ENCODE measurements around the gene SLC9A3. TPM values are rescaled to one million over a fixed set of nuclear protein-coding genes. Genes with fewer than 3 reads are reported as not detected.

SLC9A3 gene
- total RNA-seq, 1 donor = 1.8 TPM

GRCh38 chr5:444226-444625 is 80.0 kb downstream of the SLC9A3 start:
- no peaks in the 10 kb centered on the region for H3K9me3 ChIP-seq (ENCODE audit: low read depth, low read length)
- no peaks in the 10 kb centered on the region for H3K27me3 ChIP-seq (ENCODE audit: insufficient read depth, low read length)
- H3K4me3 ChIP-seq (ENCODE audit: low read length) = no peak overlapping the region
- peaks cover 41% of the 10 kb centered on the region for H3K4me1 ChIP-seq (ENCODE audit: insufficient read depth, low read length)

GRCh38 chr5:443239-444151 is 80.8 kb downstream of the SLC9A3 start:
- no peaks in the 10 kb centered on the region for H3K27me3 ChIP-seq (ENCODE audit: insufficient read depth, low read length)
- peak overlapping the region; percentile 83 for H3K4me3 ChIP-seq (ENCODE audit: low read length)
- H3K4me1 ChIP-seq (ENCODE audit: insufficient read depth, low read length) = peaks cover 38% of the 10 kb centered on the region
- no peaks in the 10 kb centered on the region for H3K9me3 ChIP-seq (ENCODE audit: low read depth, low read length)

DNA sequence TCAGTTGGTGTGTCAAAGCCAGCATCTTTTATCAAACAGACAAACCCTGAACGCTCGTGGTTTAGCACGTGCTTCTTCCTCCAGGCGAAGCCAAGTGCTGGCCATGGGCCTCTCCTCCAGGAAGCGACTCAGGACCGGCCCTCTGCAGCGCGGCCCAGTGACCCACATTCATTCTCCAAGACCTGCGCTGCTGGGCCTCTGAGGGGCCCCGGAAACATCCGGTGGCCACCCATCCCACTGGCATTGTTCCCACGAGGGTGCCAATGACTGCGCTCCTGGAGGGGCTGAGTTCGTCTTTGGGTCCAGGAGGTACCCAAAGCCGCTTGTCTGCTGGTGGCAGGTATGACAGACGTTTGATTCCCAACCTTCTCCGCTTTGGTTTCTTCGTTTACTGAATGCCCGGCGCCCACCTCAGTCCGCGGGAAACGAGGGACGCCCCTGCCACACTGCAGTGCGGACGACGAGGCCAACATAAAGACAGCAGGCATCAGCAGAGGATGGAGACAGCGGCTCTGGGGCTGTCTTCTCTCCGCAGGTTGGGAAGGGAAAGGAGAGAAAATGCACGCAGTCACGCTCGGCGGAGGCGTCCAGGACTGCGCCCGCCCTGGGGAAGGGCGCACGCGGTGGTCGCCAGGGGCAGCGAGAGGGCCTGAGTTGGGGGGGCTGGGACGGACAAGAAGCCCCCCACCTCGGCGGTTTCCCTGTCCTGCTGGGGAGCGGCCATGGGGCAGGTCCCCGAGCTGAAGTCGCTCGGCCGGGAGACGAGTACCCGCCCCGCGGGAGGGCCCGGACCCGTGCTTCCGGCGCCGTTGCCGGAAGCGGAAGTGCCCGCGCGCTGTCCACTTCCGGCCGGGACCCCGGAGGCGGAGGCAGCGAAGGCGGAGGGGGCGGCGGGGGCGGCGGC is 81.7 kb downstream of the SLC9A3 start, which contains the start of gene EXOC3:
Gene EXOC3, plus strand, starts transcription at position 842 of the 904 bp plus-strand sequence. CDS start 3,030 bp downstream, outside the sequence.
- Histone ChIP-seq H3K9me3 (ENCODE audit: low read depth, low read length) (no peaks in the 10 kb centered on the region), H3K4me1 (ENCODE audit: insufficient read depth, low read length) (peaks cover 29% of the 10 kb centered on the region), H3K27me3 (ENCODE audit: insufficient read depth, low read length) (no peaks in the 10 kb centered on the region), H3K4me3 (ENCODE audit: low read length) (peak within 1 kb of the TSS; percentile 83)

DNA sequence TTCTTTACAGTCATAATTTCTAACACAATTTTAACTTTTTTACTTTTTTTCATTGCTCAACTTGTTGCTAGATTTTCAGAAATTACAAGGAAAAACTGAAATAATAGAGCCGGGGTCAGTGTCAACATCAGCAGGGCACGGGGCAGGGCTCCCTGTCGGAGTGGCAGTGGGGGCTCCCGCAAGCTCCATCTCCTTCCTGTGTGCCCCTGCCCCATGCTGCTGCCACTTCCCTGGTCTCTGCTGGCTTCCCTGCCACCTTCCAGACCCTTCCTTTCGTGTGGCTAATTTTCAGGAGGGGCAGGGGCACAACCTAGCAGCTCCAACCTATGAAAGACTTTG is 82.3 kb downstream of the SLC9A3 start:
- Histone ChIP-seq H3K9me3 (ENCODE audit: low read depth, low read length) (no peaks in the 10 kb centered on the region), H3K4me3 (ENCODE audit: low read length) (no peak overlapping the region), H3K4me1 (ENCODE audit: insufficient read depth, low read length) (peaks cover 23% of the 10 kb centered on the region), H3K27me3 (ENCODE audit: insufficient read depth, low read length) (no peaks in the 10 kb centered on the region)

DNA sequence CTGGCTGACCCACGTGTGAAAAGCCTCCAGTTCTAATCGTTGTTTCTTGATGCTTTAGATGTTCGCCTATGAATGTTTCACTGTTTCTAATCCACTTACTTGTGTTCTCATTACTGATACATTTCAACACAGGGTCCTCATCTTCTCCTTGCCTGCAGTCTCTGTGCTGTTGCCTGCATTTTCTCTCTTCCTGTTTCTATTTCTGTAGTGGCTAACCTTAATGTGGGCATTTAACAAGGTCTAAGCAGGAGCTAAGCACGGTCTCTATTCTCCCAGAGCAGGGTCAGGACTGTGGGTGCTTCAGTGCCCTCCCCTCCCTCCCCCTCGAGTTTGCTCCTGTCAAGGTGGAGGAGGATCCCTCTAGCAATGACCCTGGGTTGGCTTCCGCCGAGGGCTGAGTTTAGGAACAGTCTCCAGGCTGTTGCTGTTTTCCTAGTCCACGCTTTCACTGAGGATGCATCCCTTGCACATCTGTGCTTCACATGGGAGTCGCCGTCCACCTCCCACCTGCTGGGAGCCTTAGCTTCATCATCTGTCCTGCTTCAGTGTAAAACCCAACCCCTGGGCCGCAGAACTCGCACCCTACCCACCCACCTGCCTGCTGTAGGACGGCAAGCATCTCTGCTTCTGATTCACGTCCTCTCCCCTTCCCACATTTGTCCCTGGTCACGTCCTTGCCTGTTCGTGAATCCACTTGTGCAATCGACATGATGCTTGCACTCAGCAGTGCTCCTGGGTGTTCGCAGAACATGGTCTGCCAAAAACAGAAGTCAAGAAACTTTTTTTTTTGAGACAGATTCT is 83.6 kb downstream of the SLC9A3 start:
- H3K27me3 ChIP-seq (ENCODE audit: insufficient read depth, low read length) = no peaks in the 10 kb centered on the region
- peaks cover 22% of the 10 kb centered on the region for H3K4me1 ChIP-seq (ENCODE audit: insufficient read depth, low read length)
- H3K4me3 ChIP-seq (ENCODE audit: low read length) = no peak overlapping the region
- H3K9me3 ChIP-seq (ENCODE audit: low read depth, low read length) = no peaks in the 10 kb centered on the region

DNA sequence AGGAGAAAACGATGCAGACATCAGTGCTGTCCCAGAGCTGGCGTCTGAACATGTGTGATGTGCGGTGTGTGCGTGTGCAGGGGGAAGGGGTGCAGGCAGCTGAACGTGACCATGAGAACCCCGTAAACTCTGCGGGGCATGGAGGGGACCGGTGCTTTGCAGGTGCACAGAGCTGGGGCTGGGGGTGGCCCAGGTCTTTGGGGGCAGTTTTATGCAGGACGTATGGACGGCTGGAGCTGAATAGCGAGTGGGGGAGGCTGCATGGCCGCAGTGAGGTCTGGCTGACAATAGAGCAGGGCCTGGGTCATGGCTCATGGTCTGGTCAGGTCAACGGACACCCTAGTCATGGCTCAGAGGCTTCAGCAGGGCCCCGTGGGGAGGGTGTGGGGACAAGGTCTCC is 84.6 kb downstream of the SLC9A3 start:
- H3K4me1 ChIP-seq (ENCODE audit: insufficient read depth, low read length) = peaks cover 21% of the 10 kb centered on the region
- no peaks in the 10 kb centered on the region for H3K27me3 ChIP-seq (ENCODE audit: insufficient read depth, low read length)
- H3K9me3 ChIP-seq (ENCODE audit: low read depth, low read length) = no peaks in the 10 kb centered on the region
- no peak overlapping the region for H3K4me3 ChIP-seq (ENCODE audit: low read length)

DNA sequence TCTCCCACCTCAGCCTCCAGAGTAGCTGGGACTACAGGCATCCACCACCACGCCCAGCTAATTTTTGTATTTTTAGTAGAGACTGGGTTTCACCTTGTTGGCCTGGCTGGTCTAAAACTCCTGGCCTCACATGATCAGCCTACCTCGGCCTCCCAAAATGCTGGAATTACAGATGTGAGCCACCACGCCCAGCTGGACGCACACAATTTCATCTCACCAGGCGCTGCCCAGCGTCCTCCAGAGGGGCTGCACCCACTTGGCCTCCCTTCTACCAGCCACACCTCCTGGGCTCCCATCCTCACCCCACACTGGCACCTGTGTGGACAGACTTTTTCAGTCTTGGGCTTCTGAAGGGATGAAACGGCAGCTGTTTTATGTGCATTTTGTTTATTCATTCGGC is 85.1 kb downstream of the SLC9A3 start:
- Histone ChIP-seq H3K4me1 (ENCODE audit: insufficient read depth, low read length) (peaks cover 16% of the 10 kb centered on the region), H3K27me3 (ENCODE audit: insufficient read depth, low read length) (no peaks in the 10 kb centered on the region), H3K4me3 (ENCODE audit: low read length) (no peak overlapping the region), H3K9me3 (ENCODE audit: low read depth, low read length) (no peaks in the 10 kb centered on the region)

DNA sequence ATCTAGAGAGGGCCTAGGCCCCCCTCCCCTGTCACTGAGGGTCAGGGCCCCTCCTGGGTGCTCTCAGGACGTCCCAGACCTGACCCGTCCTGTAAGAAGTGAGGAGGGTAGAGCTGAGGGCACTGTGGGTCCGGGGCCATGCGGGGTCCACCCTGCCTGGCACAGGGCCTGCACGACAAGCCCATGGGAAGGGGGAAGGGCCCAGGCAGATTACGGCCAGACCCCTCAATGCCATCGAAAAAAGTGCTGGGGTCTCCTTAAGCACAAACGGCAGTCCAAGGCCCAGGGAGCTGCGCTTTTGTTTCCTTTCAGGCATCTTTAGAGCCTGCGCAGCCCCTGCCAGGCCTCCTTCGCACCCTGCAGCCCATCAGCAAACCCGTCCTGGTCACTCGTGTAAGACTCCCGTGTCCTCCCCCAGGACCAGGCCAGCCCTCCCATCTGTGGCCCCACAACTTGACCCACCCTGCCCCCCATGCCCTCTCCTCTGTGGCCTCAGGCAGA is 85.7 kb downstream of the SLC9A3 start:
- no peaks in the 10 kb centered on the region for H3K9me3 ChIP-seq (ENCODE audit: low read depth, low read length)
- no peaks in the 10 kb centered on the region for H3K27me3 ChIP-seq (ENCODE audit: insufficient read depth, low read length)
- H3K4me3 ChIP-seq (ENCODE audit: low read length) = no peak overlapping the region
- H3K4me1 ChIP-seq (ENCODE audit: insufficient read depth, low read length) = peaks cover 10% of the 10 kb centered on the region

DNA sequence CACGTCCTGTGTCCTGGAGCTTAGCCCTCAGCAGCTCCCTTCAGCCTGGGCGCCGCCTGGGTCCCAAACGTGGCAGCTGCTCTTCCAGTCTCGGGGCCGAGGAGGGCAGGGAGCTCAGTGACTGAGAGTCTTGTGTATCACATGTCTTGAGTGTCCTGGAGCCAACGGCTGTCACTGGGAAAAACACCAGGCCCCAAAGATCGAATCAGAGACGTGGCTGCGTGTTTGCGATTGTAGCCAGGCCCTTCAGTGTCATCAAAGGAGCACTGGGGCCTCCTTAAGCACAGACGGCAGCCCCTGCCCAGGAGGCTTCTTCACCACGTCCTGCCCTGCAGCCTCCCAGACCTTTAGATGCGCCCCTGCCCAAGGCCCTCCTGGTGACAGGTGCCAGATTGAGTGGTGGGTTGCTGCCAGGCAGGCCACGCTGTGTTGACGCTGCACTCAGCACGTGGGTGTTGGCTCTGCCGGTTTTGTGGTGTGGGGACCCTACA is 86.9 kb downstream of the SLC9A3 start:
- Histone ChIP-seq H3K9me3 (ENCODE audit: low read depth, low read length) (no peaks in the 10 kb centered on the region), H3K4me3 (ENCODE audit: low read length) (no peak overlapping the region), H3K27me3 (ENCODE audit: insufficient read depth, low read length) (no peaks in the 10 kb centered on the region), H3K4me1 (ENCODE audit: insufficient read depth, low read length) (peaks cover 4% of the 10 kb centered on the region)

DNA sequence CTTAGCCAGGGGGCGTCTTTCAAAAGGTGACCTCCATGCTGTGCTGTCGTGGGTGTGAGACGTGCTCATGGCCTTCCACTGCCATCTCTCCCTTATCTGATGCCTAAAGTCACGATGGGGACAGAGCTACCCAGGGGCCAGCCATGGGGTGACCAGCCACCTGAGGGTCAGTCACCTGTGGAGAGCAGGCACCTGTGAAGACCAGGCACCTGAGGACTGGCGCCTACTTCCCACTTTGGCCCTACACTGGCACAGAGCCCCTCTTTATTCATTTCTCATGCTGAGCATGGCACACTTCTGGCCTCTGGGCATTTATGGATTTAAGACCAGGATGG is 87.6 kb downstream of the SLC9A3 start:
- H3K9me3 ChIP-seq (ENCODE audit: low read depth, low read length) = no peaks in the 10 kb centered on the region
- H3K4me3 ChIP-seq (ENCODE audit: low read length) = no peak overlapping the region

GRCh38 chr5:435961-436640 is 88.1 kb downstream of the SLC9A3 start:
- no peaks in the 10 kb centered on the region for H3K27me3 ChIP-seq (ENCODE audit: insufficient read depth, low read length)

More for the DNA sequence above, 87.6 kb downstream of the SLC9A3 start:
- no peaks in the 10 kb centered on the region for H3K4me1 ChIP-seq (ENCODE audit: insufficient read depth, low read length)
- no peaks in the 10 kb centered on the region for H3K27me3 ChIP-seq (ENCODE audit: insufficient read depth, low read length)

DNA sequence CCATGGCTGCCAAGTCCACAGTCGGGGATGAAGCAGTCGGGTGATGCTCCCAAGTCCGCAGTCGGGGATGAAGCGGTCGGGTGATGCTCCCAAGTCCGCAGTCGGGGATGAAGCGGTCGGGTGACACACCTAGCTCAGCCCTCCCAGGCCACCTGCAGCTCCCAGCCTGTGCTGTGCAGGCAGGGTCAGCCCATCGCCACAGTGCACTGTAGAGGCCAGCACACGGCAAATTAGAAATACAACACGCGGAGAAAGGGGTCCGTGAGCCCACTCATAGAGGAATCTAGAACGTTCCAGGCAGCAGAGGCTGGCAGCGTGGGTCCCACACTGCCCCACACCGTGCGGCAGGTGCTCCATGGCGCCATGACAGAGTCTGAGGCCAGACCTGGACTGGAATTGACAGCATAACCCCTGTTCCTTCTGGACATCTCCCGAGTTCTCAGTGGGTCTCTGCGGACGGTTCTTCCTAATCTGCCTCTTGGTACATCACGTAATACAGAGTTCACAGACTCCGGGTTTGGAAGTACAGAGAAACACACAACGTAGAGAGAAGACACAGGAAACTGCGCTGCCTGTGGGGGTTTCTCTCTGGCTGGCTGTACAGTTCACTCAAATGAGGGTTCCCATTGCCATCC is 89.0 kb downstream of the SLC9A3 start:
- Histone ChIP-seq H3K9me3 (ENCODE audit: low read depth, low read length) (no peaks in the 10 kb centered on the region), H3K27me3 (ENCODE audit: insufficient read depth, low read length) (no peaks in the 10 kb centered on the region), H3K4me3 (ENCODE audit: low read length) (no peak overlapping the region), H3K4me1 (ENCODE audit: insufficient read depth, low read length) (no peaks in the 10 kb centered on the region)

More at GRCh38 chr5:435961-436640, 88.1 kb downstream of the SLC9A3 start:
- Histone ChIP-seq H3K4me1 (ENCODE audit: insufficient read depth, low read length) (no peaks in the 10 kb centered on the region), H3K9me3 (ENCODE audit: low read depth, low read length) (no peaks in the 10 kb centered on the region), H3K4me3 (ENCODE audit: low read length) (no peak overlapping the region)

DNA sequence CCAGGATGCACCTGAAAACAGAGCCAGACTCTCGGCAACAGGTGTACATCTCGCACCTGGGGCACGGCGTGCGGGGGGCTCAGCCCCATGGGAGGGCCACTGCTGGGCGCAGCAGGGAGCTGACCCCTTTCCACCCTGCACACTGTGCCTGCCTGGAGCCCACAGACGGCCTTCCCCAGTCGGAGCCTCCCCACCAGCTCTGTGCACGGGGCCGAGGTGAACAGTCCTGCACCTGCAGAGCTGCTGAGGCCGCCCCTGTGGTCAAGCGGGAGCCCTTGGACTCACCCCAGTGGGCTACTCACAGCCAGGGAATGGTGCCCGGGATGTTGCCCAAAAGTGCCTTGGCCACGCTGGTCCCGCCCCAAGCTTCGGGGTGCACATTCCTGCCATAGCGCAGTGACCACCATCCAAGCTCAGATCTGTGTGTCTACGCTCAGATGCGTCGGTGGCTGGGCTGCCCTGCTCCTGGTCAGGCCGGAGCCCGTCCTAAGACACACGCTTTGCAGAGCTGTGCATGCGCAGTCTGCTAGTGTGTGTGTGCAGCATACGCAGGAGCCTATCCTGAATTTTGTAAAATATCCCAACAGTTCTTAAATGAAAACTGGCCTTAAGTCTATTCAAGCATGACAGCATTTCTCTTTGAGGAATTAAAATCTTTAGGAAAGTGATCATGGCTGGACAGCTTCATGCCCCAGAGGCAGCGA is 89.7 kb downstream of the SLC9A3 start:
- Histone ChIP-seq H3K4me3 (ENCODE audit: low read length) (no peak overlapping the region), H3K27me3 (ENCODE audit: insufficient read depth, low read length) (no peaks in the 10 kb centered on the region), H3K4me1 (ENCODE audit: insufficient read depth, low read length) (no peaks in the 10 kb centered on the region), H3K9me3 (ENCODE audit: low read depth, low read length) (no peaks in the 10 kb centered on the region)

All from mononuclear cell (primary cell).